Endothelial cell of umbilical vein (primary cell): ENCODE data around the gene C1RL. TPM values are rescaled to one million over a fixed set of nuclear protein-coding genes. Genes with fewer than 3 reads are reported as not detected.

ENCODE experiments used
- BruUV-seq: library from RNA; stranded (reverse); fragments of 400-500 nt; replicated peaks from 2 replicates; lab custom pipeline; 2021; lab: Mats Ljungman, UMichigan
- CTCF ChIA-PET: fragments of 300-600, 350-600 bp; sonication (Branson Sonifier 250); formaldehyde crosslinking; loops from one replicate; lab custom pipeline; 2021; ENCODE audit warnings: antibody characterized with exemption, inconsistent platforms; lab: Charles Lee
- POLR2A ChIA-PET: fragments of 300-600, 350-600 bp; sonication (Branson Sonifier 250); formaldehyde crosslinking; loops from one replicate; lab custom pipeline; 2021; ENCODE audit warnings: antibody characterized with exemption, inconsistent platforms; lab: Charles Lee
- DNase-seq: peaks from one replicate; pipeline ENCODE4 v3.0.0-alpha.2; 2011; ENCODE audit warnings: low read depth, low spot score
- FAIRE-seq: peaks from 2 replicates; lab custom pipeline; 2011; peaks lifted over from hg19 to GRCh38; lab: Jason Lieb, UNC
- H2AFZ ChIP-seq: 2 replicates; pipeline ENCODE4 v1.6.0; 2012; ENCODE audit warnings: low read depth, low read length, control low read depth, inconsistent platforms
- H3K27ac ChIP-seq: 2 replicates; pipeline ENCODE4 v1.5.1; 2011; ENCODE audit warnings: low read depth, mild to moderate bottlenecking, control low read depth, low read length, moderate library complexity; ENCODE audit not compliant: insufficient read depth
- H3K27me3 ChIP-seq, 2 experiments: 2 replicates each; pipeline versions ENCODE4 v1.6.0 to v1.6.1; 2011; ENCODE audit warnings: low read length in 2 of 2, mixed read lengths in 1 of 2; ENCODE audit not compliant: control insufficient read depth in 2 of 2, insufficient read depth in 2 of 2
- H3K36me3 ChIP-seq, 2 experiments: 2 replicates in 1 of 2; 3 replicates in 1 of 2; pipeline ENCODE4 v1.5.1; 2011; ENCODE audit warnings: low read length in 2 of 2, mild to moderate bottlenecking in 1 of 2, moderate library complexity in 1 of 2; ENCODE audit not compliant: control insufficient read depth in 2 of 2, insufficient read depth in 2 of 2; ENCODE audit errors: extremely low read depth in 1 of 2
- H3K4me1 ChIP-seq: 3 replicates; pipeline ENCODE4 v1.5.1; 2011; ENCODE audit warnings: mild to moderate bottlenecking, low read length; ENCODE audit not compliant: control insufficient read depth, insufficient read depth; ENCODE audit errors: extremely low read depth
- H3K4me2 ChIP-seq: 2 replicates; pipeline ENCODE4 v1.6.1; 2011; ENCODE audit warnings: low read length, control low read depth, mixed read lengths; ENCODE audit not compliant: insufficient read depth
- H3K4me3 ChIP-seq, 3 experiments: fragments of 200-600 bp in 1 of 3; sonication (generic), shearing (Covaris generic) in 1 of 3; replicated peaks in 1 of 3; 2 replicates each; pipeline ENCODE4 v1.5.1; 2011 to 2016; ENCODE audit warnings: control low read depth in 3 of 3, low read length in 3 of 3, mild to moderate bottlenecking in 2 of 3, inconsistent platforms in 1 of 3, low read depth in 1 of 3, moderate library complexity in 1 of 3; ENCODE audit not compliant: insufficient read depth in 1 of 3
- H3K79me2 ChIP-seq: 2 replicates; pipeline ENCODE4 v1.6.0; 2012; ENCODE audit warnings: low read length, inconsistent platforms; ENCODE audit not compliant: control insufficient read depth, insufficient read depth
- H3K9ac ChIP-seq: replicated peaks from 2 replicates; pipeline ENCODE3; 2011; ENCODE audit warnings: low read length, control low read depth; ENCODE audit not compliant: insufficient read depth; ENCODE audit errors: extremely low read depth
- H3K9me1 ChIP-seq: replicated peaks from 3 replicates; pipeline ENCODE4 v1.6.0; 2011; ENCODE audit warnings: mild to moderate bottlenecking, low read length; ENCODE audit not compliant: control insufficient read depth, insufficient read depth; ENCODE audit errors: extremely low read depth
- H3K9me3 ChIP-seq: replicated peaks from 2 replicates; pipeline ENCODE4 v1.5.1; 2012; ENCODE audit warnings: low read length, inconsistent platforms; ENCODE audit not compliant: control insufficient read depth, insufficient read depth
- H4K20me1 ChIP-seq: replicated peaks from 2 replicates; pipeline ENCODE3; 2011; ENCODE audit warnings: mild to moderate bottlenecking, low read length; ENCODE audit not compliant: control insufficient read depth, insufficient read depth; ENCODE audit errors: extremely low read depth
- CTCF ChIP-seq, 2 donors: IDR thresholded peaks; 1 replicate in 1 of 2; 2 replicates in 1 of 2; pipeline ENCODE4 v1.5.1; 2011; ENCODE audit warnings: low read length in 2 of 2, mild to moderate bottlenecking in 2 of 2, moderate library complexity in 2 of 2, control low read depth in 1 of 2, inconsistent platforms in 1 of 2, low read depth in 1 of 2; ENCODE audit not compliant: insufficient read depth in 1 of 2; ENCODE audit errors: extremely low read depth in 1 of 2
- JUN ChIP-seq: IDR thresholded peaks from 2 replicates; pipeline ENCODE4 v1.6.1; 2011; ENCODE audit warnings: borderline replicate concordance, low read depth; ENCODE audit not compliant: insufficient read length, insufficient read depth
- MYC ChIP-seq: IDR thresholded peaks from one replicate; pipeline ENCODE4 v1.6.1; 2011; ENCODE audit warnings: mild to moderate bottlenecking, low read depth, low read length
- dilution Hi-C: fragments of 300-500 bp; cut with MboI; formaldehyde crosslinking; loops from one replicate; pipeline ENCODE4 v1.15.0; 2019; ENCODE audit warnings: low sequenced_read_pairs; ENCODE audit not compliant: extremely low pct_ligation_motif_present
- intact Hi-C: fragments of 100-400 bp; cut with micrococcal nuclease; formaldehyde crosslinking; loops from one replicate; pipeline ENCODE4 v1.10.0; 2022
- polyA plus RNA-seq, 4 experiments: library from polyadenylated mRNA; depleted of rRNA in 3 of 4; stranded (reverse) in 3 of 4; unstranded in 1 of 4; fragments of >200 nt; gene quantifications; 2 replicates each; pipeline versions ENCODE4 v1.2.1 to v1.2.3, GENCODE V29; 2011 to 2012; ENCODE audit warnings: missing spikeins in 1 of 4
- total RNA-seq: library from RNA; stranded (reverse); gene quantifications from 2 replicates; pipeline ENCODE4 v1.2.3, GENCODE V29; 2021

Gene C1RL
- total and polyA plus RNA-seq, 2 donors (not counting 3 experiments of a cell fraction or from before 2014, with no cell fraction given), result 20.9 to 25.0 TPM

DNA sequence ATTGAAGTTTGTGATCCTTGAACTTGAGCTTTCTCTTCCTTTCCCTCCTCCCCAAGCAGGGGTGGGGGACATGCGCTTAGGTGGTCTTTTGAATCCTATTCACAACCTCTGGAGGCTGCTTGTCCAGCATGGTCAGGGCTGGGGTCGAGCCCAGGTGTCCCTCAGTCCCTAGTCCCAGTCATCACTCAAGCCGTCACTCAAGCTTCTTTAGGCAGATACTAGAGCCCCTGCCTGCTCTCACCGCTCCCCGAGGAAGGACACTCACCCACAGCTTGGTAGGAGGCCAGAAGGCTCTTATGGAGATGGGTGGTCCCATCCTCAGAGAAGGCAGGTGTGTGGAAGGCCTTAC, 532 bp upstream of the C1RL start:
- Histone ChIP-seq H3K9ac (peak overlapping the region; percentile 80), H3K4me2 (no peak overlapping the region), H3K27me3 (no peaks in the 10 kb centered on the region), H2AFZ (no peak overlapping the region), H3K9me3 (no peaks in the 10 kb centered on the region), H4K20me1 (no peaks in the 10 kb centered on the region), H3K27ac (no peak overlapping the region), H3K9me1 (no peaks in the 10 kb centered on the region), H3K79me2 (no peaks in the 10 kb centered on the region), H3K4me1 (peaks cover 8% of the 10 kb centered on the region), H3K36me3 (no peaks in the 10 kb centered on the region), H3K4me3 (no peak overlapping the region)
- BruUV-seq, result TSS peak; percentile 51
- dilution Hi-C loops (no loop called here), intact Hi-C loops (loop anchor here (1.0 to 5.0 kb wide), 6 partner anchors 17 to 237 kb away; partner anchors contain the start of genes C12orf57, C1R, EMG1 and LPCAT3)
- POLR2A ChIA-PET, result interaction anchor here (0.7 kb wide), 1 partner anchor 165 kb away, joined by 3 read pairs; no protein-coding TSS in a partner anchor
- CTCF ChIA-PET, result interaction anchor here (0.6 to 6.5 kb wide), 15 partner anchors 9 to 240 kb away, joined by 3 to 73 read pairs (median 7); partner anchors contain the start of genes C12orf57, C1S, CLSTN3 and RNU7-1
- FAIRE-seq (no peak), DNase-seq (no peak)
- TF ChIP-seq JUN (no peak), CTCF (IDR thresholded peaks at IDR 0.05; ENCODE audit: extremely low read depth in 1 of 2, insufficient read depth in 1 of 2, low read depth in 1 of 2, low read length in 2 of 2) (no peak), MYC (no peak)
